GM21723 (cell line): Measurements from ENCODE around the gene WWC2.

Experiments
- ATAC-seq: cut with Tn5 transposase; IDR thresholded peaks from one replicate; pipeline ENCODE4 v1.9.1; 2021; ENCODE audit warnings: mild to moderate bottlenecking, moderate library complexity; ENCODE audit not compliant: unreplicated experiment

Gene WWC2

GRCh38 chr4:183200453-183200852, 101.4 kb downstream of the WWC2 start:
- ATAC-seq: no peak

- ATAC-seq: no peak
These were observed 102.3 kb downstream of the WWC2 start for GRCh38 chr4:183201331-183201730.

GRCh38 chr4:183202523-183202922, 103.5 kb downstream of the WWC2 start:
- no peak for ATAC-seq

GRCh38 chr4:183204793-183205192, 105.7 kb downstream of the WWC2 start:
- ATAC-seq: no peak

GRCh38 chr4:183205193-183205592, 106.1 kb downstream of the WWC2 start:
- ATAC-seq: no peak

- no peak for ATAC-seq
These were observed 106.7 kb downstream of the WWC2 start for GRCh38 chr4:183205709-183206108.

- ATAC-seq: no peak
These were observed 112.5 kb downstream of the WWC2 start for GRCh38 chr4:183211533-183211932.

GRCh38 chr4:183213996-183214395, 114.9 kb downstream of the WWC2 start:
- ATAC-seq: no peak

GRCh38 chr4:183214912-183215488, 115.9 kb downstream of the WWC2 start:
- no peak for ATAC-seq

GRCh38 chr4:183220236-183220635, 121.2 kb downstream of the WWC2 start:
- ATAC-seq: no peak

GRCh38 chr4:183223053-183223452, 124.0 kb downstream of the WWC2 start:
- ATAC-seq: no peak

GRCh38 chr4:183229397-183229796, 130.3 kb downstream of the WWC2 start:
- ATAC-seq: no peak

- ATAC-seq: no peak
These were observed 141.7 kb downstream of the WWC2 start for GRCh38 chr4:183240581-183241321.

- ATAC-seq: no peak
These were observed 142.2 kb downstream of the WWC2 start for GRCh38 chr4:183241322-183241640.

GRCh38 chr4:183241721-183242151, 142.7 kb downstream of the WWC2 start:
- no peak for ATAC-seq

GRCh38 chr4:183242291-183242690, 143.2 kb downstream of the WWC2 start:
- ATAC-seq: no peak

GRCh38 chr4:183244019-183244418, 145.0 kb downstream of the WWC2 start:
- no peak for ATAC-seq

GRCh38 chr4:183244506-183244905, 145.4 kb downstream of the WWC2 start:
- ATAC-seq: no peak

GRCh38 chr4:183248201-183248600, 149.1 kb downstream of the WWC2 start:
- ATAC-seq: no peak

GRCh38 chr4:183249854-183250253, 150.8 kb downstream of the WWC2 start:
- peak; percentile 51 for ATAC-seq

- ATAC-seq: no peak
These were observed 151.8 kb downstream of the WWC2 start for GRCh38 chr4:183250831-183251230.

- no peak for ATAC-seq
These were observed 153.9 kb downstream of the WWC2 start for GRCh38 chr4:183252959-183253358.

- no peak for ATAC-seq
These were observed 154.4 kb downstream of the WWC2 start for GRCh38 chr4:183253451-183253850.
